HG03103 (cell line): ENCODE data around the gene AQP4.

Experiments used
- ATAC-seq: cut with Tn5 transposase; IDR thresholded peaks from one replicate; pipeline ENCODE4 v1.9.1; 2021; ENCODE audit warnings: low read depth; ENCODE audit not compliant: unreplicated experiment

The AQP4 gene

DNA sequence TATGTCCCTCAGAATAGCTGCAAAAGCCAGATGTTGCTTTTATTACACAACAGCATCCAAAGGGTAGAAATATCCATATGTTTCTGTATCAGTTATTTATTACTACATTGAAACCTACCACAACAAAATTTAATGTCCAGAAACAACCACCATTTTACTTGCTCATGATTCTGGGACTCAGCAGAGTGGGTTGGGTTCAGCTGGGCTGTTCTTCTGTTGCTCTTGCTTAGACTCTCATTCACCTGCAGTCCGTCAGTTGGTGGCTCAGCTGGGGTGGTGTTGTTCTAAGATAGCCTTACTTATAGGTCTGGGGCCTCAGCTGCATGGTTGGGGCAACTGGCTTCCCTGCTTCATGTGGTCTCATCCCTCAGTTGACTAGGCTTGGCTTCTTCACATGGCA is 21.7 kb downstream of the AQP4 start:
- ATAC-seq, result no peak

DNA sequence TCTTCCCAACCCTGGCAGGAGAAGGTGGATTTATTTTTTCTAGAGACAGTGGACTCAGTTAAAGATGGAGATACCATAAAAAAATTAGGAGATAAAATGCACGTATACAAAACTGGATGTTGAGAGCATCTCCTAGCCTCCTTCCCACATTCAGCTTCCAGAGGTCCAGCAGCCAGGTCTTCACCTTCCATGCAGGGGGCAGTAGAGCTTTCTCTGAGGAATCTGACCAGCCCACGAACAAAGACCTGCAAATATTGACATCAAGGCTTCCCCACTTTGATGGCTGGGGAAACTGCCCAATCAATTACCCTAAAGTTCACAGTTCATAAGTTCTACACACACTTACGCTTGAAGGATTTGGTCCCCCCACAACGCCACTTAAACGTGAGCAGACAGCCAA is 24.5 kb downstream of the AQP4 start:
- no peak for ATAC-seq

DNA sequence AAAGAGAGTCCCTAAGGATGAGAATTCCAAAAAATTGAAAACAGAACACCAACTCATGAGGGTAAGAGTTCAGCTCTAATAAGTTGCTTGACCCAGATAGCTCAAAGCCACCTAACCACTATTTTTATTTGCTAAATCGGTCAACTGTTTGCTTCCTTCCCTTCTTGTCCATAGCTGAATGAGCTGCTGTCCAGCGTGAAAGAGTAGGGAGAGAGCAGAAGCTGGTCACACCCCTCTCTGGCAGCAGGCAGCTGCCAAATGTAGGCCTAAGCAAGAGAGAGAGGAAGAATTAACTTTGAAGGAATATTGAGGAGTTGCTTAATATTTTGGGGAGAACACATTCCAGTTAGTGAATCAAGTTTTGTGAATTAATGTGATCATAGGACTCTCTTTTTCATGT is 25.9 kb downstream of the AQP4 start:
- ATAC-seq, result no peak

DNA sequence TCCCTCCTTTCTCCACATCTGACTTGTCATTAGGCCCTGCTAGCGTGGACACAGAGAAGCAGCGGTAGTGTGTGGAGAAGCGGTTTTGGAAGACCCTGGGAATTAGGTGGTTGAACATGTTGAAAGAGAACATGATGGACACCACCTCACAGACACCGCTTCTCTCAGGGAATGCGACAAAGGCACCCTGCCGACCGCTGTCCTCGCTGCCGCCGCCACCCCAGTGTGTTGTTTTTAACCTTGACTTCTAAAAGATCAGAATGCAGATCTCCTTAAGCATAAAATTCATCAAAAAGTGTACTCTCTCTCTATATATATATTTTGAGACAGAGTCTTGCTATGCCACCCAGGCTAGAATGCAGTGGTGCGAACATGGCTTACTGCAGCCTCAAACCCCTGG is 33.2 kb downstream of the AQP4 start:
- ATAC-seq, result no peak

DNA sequence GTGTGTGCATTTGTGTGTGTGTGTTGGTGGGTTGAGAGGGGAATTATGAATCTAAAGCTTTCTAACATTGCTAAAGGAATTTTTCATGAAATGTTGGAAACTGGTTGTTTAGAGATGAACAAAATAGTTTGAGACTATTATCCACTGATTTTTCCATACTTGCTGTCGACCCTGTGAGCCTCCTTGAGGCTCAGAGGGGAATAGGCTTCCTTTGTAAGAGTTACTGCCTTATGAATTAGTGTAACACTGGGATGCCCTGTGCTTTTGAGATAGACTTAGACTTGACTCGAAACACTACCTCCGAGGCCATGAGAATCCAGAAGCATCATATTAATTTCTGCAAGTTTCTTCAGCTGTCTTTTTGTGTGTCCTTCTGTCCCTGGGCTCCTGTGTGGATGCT is 37.9 kb downstream of the AQP4 start:
- ATAC-seq, result no peak

DNA sequence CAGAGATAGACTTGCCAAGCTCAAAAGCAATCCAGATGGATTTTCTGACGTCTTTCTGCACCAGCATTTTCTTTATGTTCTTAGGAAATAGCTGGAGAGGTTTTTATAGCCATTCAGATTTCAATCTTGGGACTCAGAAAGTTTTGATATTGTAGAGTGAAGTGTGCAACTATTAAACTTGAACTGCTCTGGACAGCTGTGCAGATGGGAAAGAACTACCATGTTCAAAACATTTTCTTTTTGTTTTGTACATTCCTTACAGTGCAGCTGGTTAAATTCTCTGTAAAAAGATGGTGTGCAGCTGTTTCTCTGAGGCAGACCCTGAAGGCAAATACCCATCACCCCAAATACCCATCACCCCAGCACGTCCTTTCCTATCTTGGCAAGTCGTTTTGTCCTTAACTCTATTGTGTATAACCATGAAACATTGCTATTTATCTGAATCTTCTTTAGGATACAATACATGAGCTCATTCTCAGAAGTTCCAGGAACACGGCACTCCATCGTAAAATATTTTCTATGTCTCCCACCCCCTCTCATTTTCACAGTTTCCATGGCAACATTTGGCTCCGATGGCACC is 38.8 kb downstream of the AQP4 start:
- ATAC-seq, result no peak

DNA sequence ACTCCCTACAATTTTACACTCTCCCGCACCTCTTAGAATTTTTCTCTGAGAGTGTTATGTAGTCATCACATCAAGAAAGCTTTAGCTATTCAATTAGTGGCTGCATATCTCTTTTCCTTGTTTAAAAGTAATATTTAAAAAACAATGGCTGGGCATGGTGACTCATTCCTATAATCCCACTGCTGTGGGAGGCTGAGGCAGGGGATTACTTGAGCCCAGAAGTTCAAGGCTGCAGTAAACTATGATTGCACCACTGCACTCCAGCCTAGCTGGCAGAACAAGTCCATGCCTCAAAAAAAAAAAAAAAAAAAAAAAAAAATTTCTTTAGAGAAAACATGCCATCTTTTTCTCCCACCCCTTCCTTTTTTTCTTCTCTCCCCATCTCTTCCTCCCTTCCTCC is 44.3 kb downstream of the AQP4 start:
- no peak for ATAC-seq

DNA sequence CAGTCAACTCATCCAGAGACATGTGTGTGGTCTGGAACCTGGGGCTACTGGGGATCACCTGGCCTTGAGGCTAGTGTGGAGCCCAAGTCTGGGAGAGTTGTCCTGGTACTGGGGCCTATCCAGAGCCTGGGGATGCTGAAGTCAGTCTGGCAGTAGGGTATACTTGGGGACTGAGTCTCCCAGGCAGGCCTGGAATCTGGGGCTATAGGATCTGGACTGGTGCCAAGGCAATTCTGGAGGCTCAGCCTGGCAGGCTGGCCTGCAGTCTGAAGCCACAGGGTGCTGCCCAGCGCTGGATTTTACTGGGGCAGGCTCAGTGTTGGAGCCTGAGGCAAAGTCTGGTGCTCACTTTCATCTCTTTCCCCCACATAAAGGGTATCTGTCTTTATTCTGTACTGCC is 46.5 kb downstream of the AQP4 start:
- no peak for ATAC-seq

DNA sequence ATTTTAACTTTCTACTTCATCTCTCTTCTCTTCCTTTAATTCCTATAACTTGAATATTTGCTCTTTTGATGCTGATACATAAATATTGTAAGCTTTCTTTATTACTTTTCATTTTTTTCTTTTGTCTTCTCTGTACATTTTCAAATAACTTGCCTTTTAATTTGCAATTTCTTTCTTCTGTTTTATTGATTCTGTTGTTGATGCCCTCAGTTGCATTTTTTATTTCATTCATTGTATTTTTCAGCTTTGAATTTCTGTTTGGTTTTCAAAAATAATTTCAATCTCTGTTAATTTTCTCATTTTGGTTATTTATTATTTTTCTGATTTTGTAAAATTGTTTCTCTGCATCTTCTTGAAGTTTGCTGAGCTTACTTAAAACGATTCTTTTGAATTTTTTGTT is 47.0 kb downstream of the AQP4 start:
- ATAC-seq, result no peak

DNA sequence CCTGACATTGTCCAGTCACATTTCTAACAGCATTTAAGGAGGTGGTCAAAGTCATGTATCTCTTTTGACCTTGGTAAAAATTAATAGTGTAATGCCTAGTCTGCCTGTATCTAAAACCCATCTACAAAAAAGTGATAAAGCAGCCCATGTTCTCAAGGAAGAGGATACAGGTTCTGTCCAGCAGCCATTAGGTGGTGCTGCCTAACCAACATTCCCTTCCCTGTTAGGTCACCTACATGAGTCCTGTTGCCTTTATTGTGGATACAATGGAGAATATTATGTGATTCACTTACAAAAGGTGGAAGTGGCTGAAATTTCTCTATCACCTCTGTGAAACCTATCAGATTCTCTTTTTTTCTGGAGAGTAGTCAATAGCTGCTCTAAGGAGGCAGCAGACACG is 52.5 kb downstream of the AQP4 start:
- no peak for ATAC-seq

DNA sequence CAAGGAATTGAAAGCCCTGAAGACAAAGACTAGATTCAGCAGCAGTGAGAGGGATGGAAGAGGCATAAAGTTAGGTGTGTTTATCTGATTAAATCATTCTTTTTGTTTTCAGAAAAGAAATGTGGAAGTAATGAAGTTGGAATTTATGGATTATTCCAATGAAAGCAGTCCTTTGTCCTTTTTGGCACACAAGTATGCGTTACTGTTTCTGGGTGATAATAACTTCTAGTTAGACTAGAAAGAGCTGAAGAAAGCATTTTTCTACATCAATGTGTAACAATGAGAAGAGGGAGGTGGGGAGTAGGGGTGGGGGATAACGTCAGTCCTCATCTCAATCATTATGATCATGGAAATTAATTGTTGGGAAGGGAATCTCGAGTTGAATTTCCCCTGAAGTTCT is 53.0 kb downstream of the AQP4 start:
- ATAC-seq, result no peak

DNA sequence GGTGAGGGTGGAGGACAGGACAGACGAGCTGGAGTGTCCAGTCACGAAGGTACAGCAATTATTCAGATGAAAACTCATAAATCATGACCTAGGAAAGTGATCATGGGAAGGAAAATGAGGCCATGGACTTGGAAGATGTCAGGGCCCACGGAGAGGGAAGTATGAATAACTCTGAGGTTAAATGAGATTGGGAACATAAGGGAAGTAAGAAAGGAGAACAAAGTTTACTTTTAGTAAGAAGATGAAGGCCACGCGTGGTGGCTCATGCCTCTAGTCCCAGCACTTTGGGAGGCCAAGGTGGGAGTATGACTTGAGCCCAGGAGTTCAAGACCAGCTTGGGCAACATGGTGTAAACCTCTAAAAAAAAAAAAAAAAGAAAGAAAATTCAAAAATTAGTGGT is 56.2 kb downstream of the AQP4 start:
- ATAC-seq, result no peak

DNA sequence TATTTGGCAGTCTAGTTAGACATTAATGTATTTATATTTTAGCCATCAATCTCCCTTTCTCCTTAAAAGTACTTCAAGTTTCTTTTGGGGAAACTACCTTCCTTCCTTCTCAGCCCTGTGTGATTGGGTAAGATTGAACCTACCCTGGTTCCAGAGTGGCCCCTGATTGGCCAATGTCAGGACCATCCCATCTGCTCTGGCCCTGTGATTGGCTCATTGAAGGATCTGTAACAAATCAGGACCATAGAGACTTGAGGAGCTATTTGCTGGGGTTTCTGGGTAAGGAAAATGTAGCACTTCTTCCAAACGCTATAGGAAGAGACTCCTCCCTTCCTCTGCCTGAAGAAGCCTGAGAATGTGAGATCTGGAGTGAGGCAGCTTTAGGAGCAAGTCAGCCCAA is 59.3 kb downstream of the AQP4 start:
- ATAC-seq, result no peak

DNA sequence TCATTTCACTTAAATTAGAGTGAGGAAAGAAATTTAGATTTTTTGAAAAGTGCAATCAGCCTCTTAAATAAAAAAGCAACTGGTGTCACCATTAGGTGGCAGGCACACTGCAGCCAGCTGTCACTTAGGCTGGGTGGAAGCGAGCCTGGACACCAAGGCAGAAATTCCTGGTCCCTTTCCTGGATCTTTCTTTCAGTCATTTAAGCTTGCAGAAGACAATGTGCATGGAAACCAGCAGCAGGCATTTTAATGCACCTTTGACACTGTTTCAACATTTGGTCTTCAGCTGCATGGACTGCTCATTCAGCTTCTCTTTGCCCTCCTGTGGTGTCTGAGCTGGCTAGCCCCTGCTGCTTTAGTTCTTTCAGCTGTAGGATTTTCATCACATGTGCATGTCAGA is 61.0 kb downstream of the AQP4 start:
- ATAC-seq, result no peak

DNA sequence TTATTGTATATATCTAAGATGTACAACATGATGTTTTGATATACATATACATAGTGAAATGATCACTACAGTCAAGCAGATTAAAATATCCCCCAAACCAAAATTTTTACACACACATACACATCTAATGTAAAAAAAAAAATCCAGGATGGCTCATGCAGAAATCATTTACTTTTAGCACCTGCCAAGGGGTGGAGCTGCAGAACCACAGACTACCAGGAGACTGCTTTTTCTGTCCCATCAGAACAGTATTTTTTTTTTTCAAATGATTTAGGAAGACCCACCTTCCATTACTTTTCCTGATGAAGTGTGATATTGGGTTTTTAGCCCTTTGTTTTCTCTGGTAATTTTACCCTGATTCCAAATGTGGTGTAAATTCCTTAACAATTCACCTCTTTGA is 61.9 kb downstream of the AQP4 start:
- ATAC-seq, result no peak

DNA sequence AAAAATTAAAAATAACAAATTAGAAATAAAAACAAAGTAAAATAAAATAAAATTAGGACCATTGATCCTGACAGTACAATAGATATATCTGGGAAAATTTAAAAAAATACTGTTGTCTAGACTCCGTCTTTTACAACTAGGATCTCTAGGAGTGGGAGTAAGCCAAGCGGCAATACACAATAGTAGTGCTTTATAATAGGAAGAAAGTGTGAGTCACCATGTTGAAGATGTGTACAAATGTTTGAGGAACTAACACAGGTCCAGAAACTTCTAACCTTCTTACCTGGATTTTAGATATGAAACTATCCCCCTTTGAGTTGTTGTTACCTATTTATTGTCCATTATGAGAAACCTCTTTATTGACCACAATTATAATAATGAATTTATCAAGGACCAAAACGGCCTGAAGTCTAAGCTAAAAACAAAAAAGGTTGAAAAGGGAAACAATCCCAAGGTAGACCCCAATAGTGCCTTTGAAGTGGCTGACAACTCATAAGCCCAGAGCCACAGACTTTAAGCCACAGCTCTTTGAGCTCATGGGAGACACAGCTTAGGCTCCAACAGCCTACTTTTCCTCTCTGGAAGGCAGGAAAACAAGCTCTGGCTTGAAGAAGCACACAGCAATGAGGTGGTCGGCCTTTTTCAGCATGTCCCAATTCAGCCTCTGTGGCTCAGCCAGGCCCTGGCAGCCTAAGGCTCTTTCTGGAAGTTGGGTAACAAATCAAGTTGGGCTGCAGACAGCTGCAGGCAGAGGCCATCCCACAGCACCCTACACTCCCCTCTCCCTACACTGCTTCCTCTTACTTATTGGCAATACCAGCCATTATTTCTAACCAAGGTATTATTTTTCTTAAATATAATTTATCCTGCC is 62.9 kb downstream of the AQP4 start:
- no peak for ATAC-seq
